Measurements from ENCODE around the gene ANKHD1. TPM values are rescaled to one million over a fixed set of nuclear protein-coding genes. Genes with fewer than 3 reads are reported as not detected.

The ANKHD1 gene
- total and polyA plus RNA-seq, 9 of the 15 experiments (the other 6 are each of a cell fraction or from before 2014, with no cell fraction given) = 38.9 to 138 (median 78.7) TPM

DNA sequence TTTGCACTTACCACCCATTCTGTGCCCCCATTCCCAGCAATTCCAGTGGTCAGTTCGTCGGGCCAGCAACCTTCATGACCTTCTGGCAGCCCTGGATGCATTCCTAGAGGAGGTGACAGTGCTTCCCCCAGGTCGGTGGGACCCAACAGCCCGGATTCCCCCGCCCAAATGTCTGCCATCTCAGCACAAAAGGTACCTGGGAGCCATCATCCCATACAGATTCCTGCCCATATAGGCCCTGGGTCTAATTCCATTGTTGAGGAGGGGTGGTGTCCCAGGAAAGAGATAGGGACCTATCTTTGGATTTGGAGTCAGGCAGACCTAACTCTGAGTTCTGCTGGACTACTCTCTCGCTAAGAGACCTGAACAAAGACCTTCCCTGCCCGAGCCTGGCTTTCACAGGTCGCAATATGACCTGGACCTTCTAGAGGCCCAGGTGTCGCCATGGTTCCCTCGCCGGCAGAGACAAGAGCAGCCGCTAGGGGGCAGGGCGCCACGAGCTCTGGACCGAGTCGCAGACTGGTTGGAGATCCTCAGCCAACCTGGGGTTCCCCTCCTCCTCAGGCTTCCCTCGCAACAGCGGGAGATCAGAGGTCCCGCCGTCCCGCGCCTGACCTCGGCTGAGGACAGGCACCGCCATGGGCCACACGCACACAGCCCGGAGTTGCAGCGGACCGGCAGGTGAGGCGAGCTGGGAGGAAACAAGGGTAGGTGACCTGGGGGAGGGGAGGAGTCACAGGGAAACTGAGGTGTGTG is 38.6 kb upstream of the ANKHD1 start (continued):
- TF ChIP-seq, protein P1, sequence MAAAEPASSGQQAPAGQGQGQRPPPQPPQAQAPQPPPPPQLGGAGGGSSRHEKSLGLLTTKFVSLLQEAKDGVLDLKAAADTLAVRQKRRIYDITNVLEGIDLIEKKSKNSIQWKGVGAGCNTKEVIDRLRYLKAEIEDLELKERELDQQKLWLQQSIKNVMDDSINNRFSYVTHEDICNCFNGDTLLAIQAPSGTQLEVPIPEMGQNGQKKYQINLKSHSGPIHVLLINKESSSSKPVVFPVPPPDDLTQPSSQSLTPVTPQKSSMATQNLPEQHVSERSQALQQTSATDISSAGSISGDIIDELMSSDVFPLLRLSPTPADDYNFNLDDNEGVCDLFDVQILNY (CRISPR knock-in tag; IDR thresholded peaks at IDR 0.05) = no peak
- TF ChIP-seq NFRKB (IDR thresholded peaks at IDR 0.05; ENCODE audit: low read depth) (no peak), GABPA (tag; conservative IDR thresholded peaks at IDR 0.05; ENCODE audit: low read depth) (no peak), CAMTA2 (CRISPR knock-in tag; conservative IDR thresholded peaks at IDR 0.05) (no peak), BRD4 (IDR thresholded peaks at IDR 0.05) (no peak), MTA2 (IDR thresholded peaks at IDR 0.05; ENCODE audit: low read depth) (no peak), NCOR1 (IDR thresholded peaks at IDR 0.05) (no peak), ATF1 (CRISPR knock-in tag; IDR thresholded peaks at IDR 0.05) (no peak), ATF1 (tag; IDR thresholded peaks at IDR 0.05) (peak; percentile 24; the same call in 1 of the 2 replicates), ESRRA (IDR thresholded peaks at IDR 0.05; ENCODE audit: borderline replicate concordance, low read depth) (0 out of 2 replicates have a peak, but pooled peaks have one; percentile 28), HNRNPK (IDR thresholded peaks at IDR 0.05; ENCODE audit: low read depth, low read length, poor library complexity, severe bottlenecking) (no peak), HMGN3 (IDR thresholded peaks at IDR 0.05; ENCODE audit: borderline replicate concordance, extremely low read depth, insufficient read length, low read depth, low read length) (peak; percentile 61), RAD21 (CRISPR knock-in tag; conservative IDR thresholded peaks at IDR 0.05 in 1 of 2, IDR thresholded peaks at IDR 0.05 in 1 of 2) (peak; percentile 52 to 82), HDAC3 (IDR thresholded peaks at IDR 0.05; ENCODE audit: borderline replicate concordance, partially characterized antibody) (no peak), CTBP1 (IDR thresholded peaks at IDR 0.05; ENCODE audit: borderline replicate concordance) (peak; percentile 78; the same call in 1 of the 2 replicates), HNRNPL (IDR thresholded peaks at IDR 0.05; ENCODE audit: low read depth, low read length) (no peak), MCM3 (IDR thresholded peaks at IDR 0.05) (no peak)
- TF ChIP-seq, protein P2, sequence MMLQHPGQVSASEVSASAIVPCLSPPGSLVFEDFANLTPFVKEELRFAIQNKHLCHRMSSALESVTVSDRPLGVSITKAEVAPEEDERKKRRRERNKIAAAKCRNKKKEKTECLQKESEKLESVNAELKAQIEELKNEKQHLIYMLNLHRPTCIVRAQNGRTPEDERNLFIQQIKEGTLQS (IDR thresholded peaks at IDR 0.05) = no peak
- TF ChIP-seq, protein P2 (CRISPR knock-in tag; conservative IDR thresholded peaks at IDR 0.05) = no peak
- TF ChIP-seq, protein P3, sequence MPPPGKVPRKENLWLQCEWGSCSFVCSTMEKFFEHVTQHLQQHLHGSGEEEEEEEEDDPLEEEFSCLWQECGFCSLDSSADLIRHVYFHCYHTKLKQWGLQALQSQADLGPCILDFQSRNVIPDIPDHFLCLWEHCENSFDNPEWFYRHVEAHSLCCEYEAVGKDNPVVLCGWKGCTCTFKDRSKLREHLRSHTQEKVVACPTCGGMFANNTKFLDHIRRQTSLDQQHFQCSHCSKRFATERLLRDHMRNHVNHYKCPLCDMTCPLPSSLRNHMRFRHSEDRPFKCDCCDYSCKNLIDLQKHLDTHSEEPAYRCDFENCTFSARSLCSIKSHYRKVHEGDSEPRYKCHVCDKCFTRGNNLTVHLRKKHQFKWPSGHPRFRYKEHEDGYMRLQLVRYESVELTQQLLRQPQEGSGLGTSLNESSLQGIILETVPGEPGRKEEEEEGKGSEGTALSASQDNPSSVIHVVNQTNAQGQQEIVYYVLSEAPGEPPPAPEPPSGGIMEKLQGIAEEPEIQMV (tag; conservative IDR thresholded peaks at IDR 0.05; ENCODE audit: low read depth) = no peak
- TF ChIP-seq, protein P4, sequence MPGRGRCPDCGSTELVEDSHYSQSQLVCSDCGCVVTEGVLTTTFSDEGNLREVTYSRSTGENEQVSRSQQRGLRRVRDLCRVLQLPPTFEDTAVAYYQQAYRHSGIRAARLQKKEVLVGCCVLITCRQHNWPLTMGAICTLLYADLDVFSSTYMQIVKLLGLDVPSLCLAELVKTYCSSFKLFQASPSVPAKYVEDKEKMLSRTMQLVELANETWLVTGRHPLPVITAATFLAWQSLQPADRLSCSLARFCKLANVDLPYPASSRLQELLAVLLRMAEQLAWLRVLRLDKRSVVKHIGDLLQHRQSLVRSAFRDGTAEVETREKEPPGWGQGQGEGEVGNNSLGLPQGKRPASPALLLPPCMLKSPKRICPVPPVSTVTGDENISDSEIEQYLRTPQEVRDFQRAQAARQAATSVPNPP (IDR thresholded peaks at IDR 0.05; ENCODE audit: borderline replicate concordance, insufficient read depth, insufficient read length) = no peak
- TF ChIP-seq, protein P5, sequence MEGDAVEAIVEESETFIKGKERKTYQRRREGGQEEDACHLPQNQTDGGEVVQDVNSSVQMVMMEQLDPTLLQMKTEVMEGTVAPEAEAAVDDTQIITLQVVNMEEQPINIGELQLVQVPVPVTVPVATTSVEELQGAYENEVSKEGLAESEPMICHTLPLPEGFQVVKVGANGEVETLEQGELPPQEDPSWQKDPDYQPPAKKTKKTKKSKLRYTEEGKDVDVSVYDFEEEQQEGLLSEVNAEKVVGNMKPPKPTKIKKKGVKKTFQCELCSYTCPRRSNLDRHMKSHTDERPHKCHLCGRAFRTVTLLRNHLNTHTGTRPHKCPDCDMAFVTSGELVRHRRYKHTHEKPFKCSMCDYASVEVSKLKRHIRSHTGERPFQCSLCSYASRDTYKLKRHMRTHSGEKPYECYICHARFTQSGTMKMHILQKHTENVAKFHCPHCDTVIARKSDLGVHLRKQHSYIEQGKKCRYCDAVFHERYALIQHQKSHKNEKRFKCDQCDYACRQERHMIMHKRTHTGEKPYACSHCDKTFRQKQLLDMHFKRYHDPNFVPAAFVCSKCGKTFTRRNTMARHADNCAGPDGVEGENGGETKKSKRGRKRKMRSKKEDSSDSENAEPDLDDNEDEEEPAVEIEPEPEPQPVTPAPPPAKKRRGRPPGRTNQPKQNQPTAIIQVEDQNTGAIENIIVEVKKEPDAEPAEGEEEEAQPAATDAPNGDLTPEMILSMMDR (IDR thresholded peaks at IDR 0.05 in 2 of 3, conservative IDR thresholded peaks at IDR 0.05 in 1 of 3; ENCODE audit: insufficient read depth in 2 of 3, low read depth in 1 of 3, low read length in 3 of 3) = peak; percentile 94 to 98 (median 97)
